H9 (cell line): ENCODE data around the gene DNHD1. TPM values are rescaled to one million over a fixed set of nuclear protein-coding genes. Genes with fewer than 3 reads are reported as not detected.

Experiments used
- DNase-seq: peaks from one replicate; pipeline ENCODE4 v3.0.0-alpha.2; 2017
- H2AFZ ChIP-seq: one replicate; pipeline ENCODE4 v1.6.1; 2013; ENCODE audit warnings: mild to moderate bottlenecking, low read length, control low read depth, moderate library complexity
- H2AK5ac ChIP-seq: 2 replicates; pipeline ENCODE4 v1.6.1; 2013; ENCODE audit warnings: low read length, control low read depth, mixed read lengths; ENCODE audit not compliant: insufficient read length
- H2BK120ac ChIP-seq: one replicate; pipeline ENCODE4 v1.6.1; 2013; ENCODE audit warnings: low read depth, mild to moderate bottlenecking, low read length, control low read depth, inconsistent platforms; ENCODE audit not compliant: poor library complexity, severe bottlenecking
- H2BK12ac ChIP-seq: 2 replicates; pipeline ENCODE4 v1.6.1; 2013; ENCODE audit warnings: low read length, control low read depth, mixed read lengths, low read depth; ENCODE audit not compliant: insufficient read length
- H2BK15ac ChIP-seq: 2 replicates; pipeline ENCODE4 v1.6.1; 2013; ENCODE audit warnings: low read depth, low read length, control low read depth
- H2BK20ac ChIP-seq: one replicate; pipeline ENCODE4 v1.6.1; 2013; ENCODE audit warnings: low read depth, mild to moderate bottlenecking, low read length, control low read depth, inconsistent platforms; ENCODE audit not compliant: poor library complexity, severe bottlenecking
- H2BK5ac ChIP-seq: 2 replicates; pipeline ENCODE4 v1.6.1; 2013; ENCODE audit warnings: low read length, control low read depth, mixed read lengths; ENCODE audit not compliant: insufficient read length
- H3K14ac ChIP-seq: 2 replicates; pipeline ENCODE4 v1.6.1; 2013; ENCODE audit warnings: low read length, control low read depth; ENCODE audit not compliant: insufficient read depth
- H3K18ac ChIP-seq: 2 replicates; pipeline ENCODE4 v1.6.1; 2013; ENCODE audit warnings: low read depth, mild to moderate bottlenecking, mixed read lengths, low read length, control low read depth; ENCODE audit not compliant: insufficient read length
- H3K23ac ChIP-seq: 2 replicates; pipeline ENCODE4 v1.6.1; 2013; ENCODE audit warnings: low read length, control low read depth, mixed read lengths, low read depth; ENCODE audit not compliant: insufficient read length
- H3K23me2 ChIP-seq: 2 replicates; pipeline ENCODE4 v1.6.1; 2013; ENCODE audit warnings: low read depth, mild to moderate bottlenecking, mixed read lengths, low read length, control low read depth; ENCODE audit not compliant: insufficient read length, poor library complexity, severe bottlenecking
- H3K27ac ChIP-seq: 2 replicates; pipeline ENCODE4 v1.5.1; 2013; ENCODE audit warnings: low read length, control low read depth, mixed read lengths, low read depth; ENCODE audit not compliant: insufficient read length
- H3K27me3 ChIP-seq: 2 replicates; pipeline ENCODE4 v1.6.1; 2013; ENCODE audit warnings: low read length, control low read depth, inconsistent platforms; ENCODE audit not compliant: insufficient read depth
- H3K4ac ChIP-seq: 2 replicates; pipeline ENCODE4 v1.6.1; 2013; ENCODE audit warnings: low read depth, mild to moderate bottlenecking, control low read depth, inconsistent platforms, low read length, moderate library complexity
- H3K4me1 ChIP-seq: 2 replicates; pipeline ENCODE4 v1.6.1; 2013; ENCODE audit warnings: low read length, control low read depth, inconsistent platforms; ENCODE audit not compliant: insufficient read depth
- H3K4me2 ChIP-seq: 2 replicates; pipeline ENCODE4 v1.6.1; 2013; ENCODE audit warnings: low read length, control low read depth, mixed read lengths; ENCODE audit not compliant: insufficient read length, insufficient read depth
- H3K56ac ChIP-seq: 2 replicates; pipeline ENCODE4 v1.6.1; 2013; ENCODE audit warnings: low read depth, mild to moderate bottlenecking, mixed read lengths, low read length, control low read depth; ENCODE audit not compliant: insufficient read length
- H3K79me1 ChIP-seq: 2 replicates; pipeline ENCODE4 v1.6.1; 2013; ENCODE audit warnings: low read depth, mild to moderate bottlenecking, moderate library complexity, low read length, control low read depth, inconsistent platforms; ENCODE audit not compliant: insufficient read depth, poor library complexity, severe bottlenecking
- H3K79me2 ChIP-seq: 2 replicates; pipeline ENCODE4 v1.6.1; 2013; ENCODE audit warnings: low read length, control low read depth, inconsistent platforms; ENCODE audit not compliant: insufficient read depth
- H3K9ac ChIP-seq: 2 replicates; pipeline ENCODE4 v1.6.1; 2013; ENCODE audit warnings: low read length, control low read depth, mixed read lengths; ENCODE audit not compliant: insufficient read length; ENCODE audit errors: extremely low read depth
- H3K9me3 ChIP-seq: one replicate; pipeline ENCODE4 v1.6.1; 2013; ENCODE audit warnings: low read depth, low read length, inconsistent platforms; ENCODE audit not compliant: control insufficient read depth
- H3T11ph ChIP-seq: one replicate; pipeline ENCODE4 v1.6.1; 2013; ENCODE audit warnings: mild to moderate bottlenecking, low read length, control low read depth, inconsistent platforms
- H4K20me1 ChIP-seq: one replicate; pipeline ENCODE4 v1.6.1; 2013; ENCODE audit not compliant: control insufficient read depth, insufficient read length, insufficient read depth
- H4K5ac ChIP-seq: 2 replicates; pipeline ENCODE4 v1.6.1; 2013; ENCODE audit warnings: low read depth, mild to moderate bottlenecking, mixed read lengths, low read length, control low read depth; ENCODE audit not compliant: insufficient read length
- H4K8ac ChIP-seq: replicated peaks from 2 replicates; pipeline ENCODE4 v1.6.1; 2013; ENCODE audit warnings: low read length, control low read depth, mixed read lengths, low read depth; ENCODE audit not compliant: insufficient read length
- H4K91ac ChIP-seq: 2 replicates; pipeline ENCODE4 v1.6.1; 2013; ENCODE audit warnings: low read depth, mild to moderate bottlenecking, moderate library complexity, mixed read lengths, low read length, control low read depth; ENCODE audit not compliant: insufficient read length
- H3K27ac Mint-ChIP-seq, 3 experiments: 2 replicates in 2 of 3; 3 replicates in 1 of 3; pipeline ENCODE4 v1.8.0; 2020 to 2021; ENCODE audit warnings: mixed read lengths in 3 of 3, mild to moderate bottlenecking in 1 of 3, moderate library complexity in 1 of 3
- H3K27me3 Mint-ChIP-seq: 2 replicates; pipeline ENCODE4 v1.8.0; 2021; ENCODE audit warnings: low read depth, mild to moderate bottlenecking, moderate library complexity, mixed read lengths
- H3K36me3 Mint-ChIP-seq, 3 experiments: 2 replicates in 2 of 3; 3 replicates in 1 of 3; pipeline ENCODE4 v1.8.0; 2020 to 2021; ENCODE audit warnings: low read depth in 3 of 3, mixed read lengths in 3 of 3; ENCODE audit not compliant: insufficient read depth in 1 of 3
- H3K4me1 Mint-ChIP-seq, 2 experiments: 2 replicates each; pipeline ENCODE4 v1.8.0; 2020; ENCODE audit warnings: mixed read lengths in 2 of 2
- H3K4me3 Mint-ChIP-seq, 2 experiments: 2 replicates in 1 of 2; 3 replicates in 1 of 2; pipeline ENCODE4 v1.8.0; 2020 to 2021; ENCODE audit warnings: mild to moderate bottlenecking in 2 of 2, mixed read lengths in 2 of 2, moderate library complexity in 1 of 2
- H3K9me3 Mint-ChIP-seq, 2 experiments: 2 replicates in 1 of 2; 3 replicates in 1 of 2; pipeline ENCODE4 v1.8.0; 2020; ENCODE audit warnings: mild to moderate bottlenecking in 2 of 2, mixed read lengths in 2 of 2, moderate library complexity in 1 of 2
- CTCF ChIP-seq: fragments of 200-600 bp; sonication (generic); conservative IDR thresholded peaks from 3 replicates; pipeline ENCODE4 v1.8.0; 2021; ENCODE audit warnings: antibody characterized with exemption, mild to moderate bottlenecking
- WGBS: extraction: QIAGEN DNeasy Blood & Tissue Kit; methylation state at CpG from one replicate; pipeline ENCODE4 v1.1.7; 2013; ENCODE audit warnings: missing lambda C conversion rate, low lambda C conversion rate, mixed read lengths; ENCODE audit not compliant: insufficient read length; ENCODE audit errors: extremely low coverage; 5-methylcytosine and 5-hydroxymethylcytosine counted together
- total RNA-seq: library from RNA; stranded (reverse); gene quantifications from 2 replicates; pipeline ENCODE4 v1.2.1, GENCODE V29; 2021

The DNHD1 gene
- total RNA-seq, 1 experiment from 2014 or later: 3.5 TPM

- WGBS: no CpG with 5 or more reads among the region's 3 CpGs
These were observed 107.7 kb downstream of the DNHD1 start for GRCh38 chr11:6604790-6605189.

More at GRCh38 chr11:6604790-6605189, 107.7 kb downstream of the DNHD1 start:
- DNase-seq: no peak
- H3K9ac ChIP-seq: peak overlapping the region; percentile 5
- no peaks in the 10 kb centered on the region for H4K20me1 ChIP-seq
- Mint-ChIP-seq H3K9me3 (no peaks in the 10 kb centered on the region), H3K4me1 (peaks cover 15 to 16% of the 10 kb centered on the region in 2 experiments), H3K27ac (no peak overlapping the region), H3K27me3 (no peaks in the 10 kb centered on the region; the same call in 1 of the 2 replicates), H3K4me3 (no peak overlapping the region), H3K36me3 (peaks cover 21 to 49% (median 39%) of the 10 kb centered on the region in 3 experiments; a peak in 6 of 7 replicates)
- H2BK12ac ChIP-seq: no peak overlapping the region
- H2BK15ac ChIP-seq: no peak overlapping the region
- no peak overlapping the region for H2AK5ac ChIP-seq
- H3K56ac ChIP-seq: no peak overlapping the region
- H2BK5ac ChIP-seq: no peak overlapping the region
- no peak overlapping the region for H2BK20ac ChIP-seq
- no peaks in the 10 kb centered on the region for H3K9me3 ChIP-seq
- H3K4me2 ChIP-seq: peak overlapping the region; percentile 88
- H4K91ac ChIP-seq: no peak overlapping the region
- H3K27ac ChIP-seq: no peak overlapping the region
- H3K23me2 ChIP-seq: peaks cover 15% of the 10 kb centered on the region
- H2BK120ac ChIP-seq: no peak overlapping the region
- H4K8ac ChIP-seq: no peak overlapping the region
- H3K79me2 ChIP-seq: peaks cover 7% of the 10 kb centered on the region; the same call in 1 of the 2 replicates
- H3T11ph ChIP-seq: no peak overlapping the region
- no peak for TF ChIP-seq CTCF
- no peak overlapping the region for H3K4ac ChIP-seq
- no peak overlapping the region for H4K5ac ChIP-seq
- H3K4me1 ChIP-seq: peaks cover 3% of the 10 kb centered on the region; the same call in 1 of the 2 replicates
- H3K18ac ChIP-seq: no peak overlapping the region
- H3K79me1 ChIP-seq: no peaks in the 10 kb centered on the region
- H3K14ac ChIP-seq: no peak overlapping the region
- H2AFZ ChIP-seq: no peak overlapping the region
- H3K27me3 ChIP-seq: no peaks in the 10 kb centered on the region
- no peak overlapping the region for H3K23ac ChIP-seq
